ENCODE data around the gene SSBP2. TPM values are rescaled to one million over a fixed set of nuclear protein-coding genes. Genes with fewer than 3 reads are reported as not detected.
"Not testable (repeated sequence)": the region's sequence is repeated elsewhere in the genome, so short reads cannot be mapped to it uniquely, and the experiment has no call there.

SSBP2 gene
- total RNA-seq, 1 donor from 2014 or later: 42.5 TPM

GRCh38 chr5:81533629-81534405 lies 217.1 kb downstream of the SSBP2 start:
- no peak for DNase-seq (ENCODE audit: low read depth)

- DNase-seq (ENCODE audit: low read depth): no peak
Observed at GRCh38 chr5:81530919-81531318, 220.0 kb downstream of the SSBP2 start.

GRCh38 chr5:81525690-81526089 lies 225.2 kb downstream of the SSBP2 start:
- no peak for DNase-seq (ENCODE audit: low read depth)

GRCh38 chr5:81524015-81524414 lies 226.9 kb downstream of the SSBP2 start:
- no peak for DNase-seq (ENCODE audit: low read depth)

GRCh38 chr5:81522571-81522970 lies 228.3 kb downstream of the SSBP2 start:
- DNase-seq (ENCODE audit: low read depth): peak; percentile 12

- no peak for DNase-seq (ENCODE audit: low read depth)
Observed at GRCh38 chr5:81520769-81521168, 230.1 kb downstream of the SSBP2 start.

GRCh38 chr5:81519217-81519905 lies 231.5 kb downstream of the SSBP2 start:
- peak; percentile 63 for DNase-seq (ENCODE audit: low read depth)

GRCh38 chr5:81517462-81517861 lies 233.4 kb downstream of the SSBP2 start:
- no peak for DNase-seq (ENCODE audit: low read depth)

GRCh38 chr5:81516091-81516490 lies 234.8 kb downstream of the SSBP2 start:
- DNase-seq (ENCODE audit: low read depth): no peak

- no peak for DNase-seq (ENCODE audit: low read depth)
Observed at GRCh38 chr5:81513982-81514381, 236.9 kb downstream of the SSBP2 start.

GRCh38 chr5:81513473-81513872 lies 237.4 kb downstream of the SSBP2 start:
- DNase-seq (ENCODE audit: low read depth): no peak

- peak; percentile 84 for DNase-seq (ENCODE audit: low read depth)
Observed at GRCh38 chr5:81506900-81507588, 243.9 kb downstream of the SSBP2 start.

- no peak for DNase-seq (ENCODE audit: low read depth)
Observed at GRCh38 chr5:81506378-81506777, 244.5 kb downstream of the SSBP2 start.

- no peak for DNase-seq (ENCODE audit: low read depth)
Observed at GRCh38 chr5:81505672-81506071, 245.2 kb downstream of the SSBP2 start.

- not testable (repeated sequence) for DNase-seq (ENCODE audit: low read depth)
Observed at GRCh38 chr5:81503602-81504001, 247.3 kb downstream of the SSBP2 start.

- no peak for DNase-seq (ENCODE audit: low read depth)
Observed at GRCh38 chr5:81495286-81495685, 255.6 kb downstream of the SSBP2 start.

- DNase-seq (ENCODE audit: low read depth): no peak
Observed at GRCh38 chr5:81488862-81489261, 262.0 kb downstream of the SSBP2 start.

GRCh38 chr5:81486711-81487110 lies 264.2 kb downstream of the SSBP2 start:
- DNase-seq (ENCODE audit: low read depth): no peak

- no peak for DNase-seq (ENCODE audit: low read depth)
Observed at GRCh38 chr5:81482595-81482994, 268.3 kb downstream of the SSBP2 start.

GRCh38 chr5:81473395-81473794 lies 277.5 kb downstream of the SSBP2 start:
- not testable (repeated sequence) for DNase-seq (ENCODE audit: low read depth)

GRCh38 chr5:81469676-81470075 lies 281.2 kb downstream of the SSBP2 start:
- no peak for DNase-seq (ENCODE audit: low read depth)

- no peak for DNase-seq (ENCODE audit: low read depth)
Observed at GRCh38 chr5:81450940-81451339, 300.0 kb downstream of the SSBP2 start.
